NCI-H1417 (cell line): Measurements from ENCODE around the gene DVL1.
A peak's percentile ranks its signal among the peaks of the same experiment; 100 is the strongest.

ENCODE experiments used
- DNase-seq, 3 experiments: peaks; one replicate each; lab custom pipeline; 2025; lab: John Stamatoyannopoulos, UW

Gene DVL1

DNA sequence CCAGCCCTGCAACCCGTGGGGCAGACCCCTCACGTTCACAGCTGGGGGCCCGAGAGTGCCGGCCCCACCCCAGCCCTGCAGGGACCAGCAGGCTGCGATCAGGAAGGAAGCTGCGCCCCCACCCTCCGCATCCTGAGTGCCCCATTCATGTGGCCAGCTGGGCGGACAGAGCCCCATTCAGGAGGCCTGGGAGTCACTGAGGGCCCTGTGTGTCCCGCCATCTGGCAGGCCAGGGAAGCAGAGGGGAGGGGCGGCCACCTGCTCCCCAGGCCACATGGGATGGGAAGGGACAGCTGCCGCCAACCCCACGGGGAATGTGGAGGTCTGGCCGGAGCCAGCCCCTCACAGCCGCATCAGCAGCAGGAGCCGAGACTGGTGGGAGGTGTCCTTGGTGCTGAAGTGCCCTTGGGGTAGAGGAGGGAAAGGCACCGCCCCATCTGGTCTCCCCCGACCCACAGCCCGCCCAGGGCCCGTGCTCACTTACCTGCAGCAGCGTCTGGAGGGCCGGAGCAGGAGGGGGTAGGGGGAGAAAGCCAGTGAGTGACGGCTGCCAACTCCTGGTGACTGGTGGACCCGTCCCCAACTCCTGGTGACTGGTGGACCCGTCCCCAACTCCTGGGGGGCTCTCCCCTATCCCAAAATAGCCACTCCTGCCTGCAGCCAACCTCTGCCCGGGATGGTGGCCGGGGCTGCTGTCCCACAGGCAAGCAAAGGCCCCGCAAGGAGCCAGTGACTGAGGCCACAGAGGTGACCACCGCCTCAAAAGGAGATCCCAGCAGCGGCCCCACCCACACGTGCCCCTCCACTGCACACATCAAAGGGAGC is 50.1 kb downstream of the DVL1 start:
- peak in 2 of 3 experiments; percentile 40 to 51 for DNase-seq

DNA sequence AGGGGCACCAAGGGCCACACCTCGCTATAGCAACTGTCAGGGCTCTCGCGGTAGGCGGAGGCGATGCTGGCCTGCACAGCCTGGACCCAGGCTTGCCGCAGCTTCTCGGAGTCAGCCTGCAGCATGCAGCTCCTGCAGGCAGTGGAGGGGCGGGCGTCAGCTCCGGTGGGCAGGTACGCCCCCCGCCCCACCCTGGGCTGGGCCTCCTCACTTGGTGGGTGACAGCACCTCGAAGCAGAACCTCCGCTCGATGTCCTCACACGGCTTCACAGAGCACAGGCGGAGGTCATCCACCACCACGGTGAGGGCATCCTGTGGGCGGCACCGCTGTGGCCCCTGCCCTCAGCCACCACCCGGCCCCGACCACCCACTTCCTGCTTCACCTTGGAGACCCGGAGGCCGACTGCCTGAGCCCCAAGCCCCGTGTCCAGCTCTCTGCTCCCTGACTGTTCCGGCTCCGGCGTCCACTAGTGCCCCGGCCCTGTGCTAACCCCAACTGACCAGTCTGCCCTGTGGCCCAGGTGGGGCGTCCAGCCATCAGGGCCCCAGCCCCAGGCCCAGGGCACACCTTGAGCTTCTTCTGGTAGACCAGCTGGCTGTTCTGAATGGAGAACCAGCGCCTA is 51.3 kb downstream of the DVL1 start:
- no peak for DNase-seq

DNA sequence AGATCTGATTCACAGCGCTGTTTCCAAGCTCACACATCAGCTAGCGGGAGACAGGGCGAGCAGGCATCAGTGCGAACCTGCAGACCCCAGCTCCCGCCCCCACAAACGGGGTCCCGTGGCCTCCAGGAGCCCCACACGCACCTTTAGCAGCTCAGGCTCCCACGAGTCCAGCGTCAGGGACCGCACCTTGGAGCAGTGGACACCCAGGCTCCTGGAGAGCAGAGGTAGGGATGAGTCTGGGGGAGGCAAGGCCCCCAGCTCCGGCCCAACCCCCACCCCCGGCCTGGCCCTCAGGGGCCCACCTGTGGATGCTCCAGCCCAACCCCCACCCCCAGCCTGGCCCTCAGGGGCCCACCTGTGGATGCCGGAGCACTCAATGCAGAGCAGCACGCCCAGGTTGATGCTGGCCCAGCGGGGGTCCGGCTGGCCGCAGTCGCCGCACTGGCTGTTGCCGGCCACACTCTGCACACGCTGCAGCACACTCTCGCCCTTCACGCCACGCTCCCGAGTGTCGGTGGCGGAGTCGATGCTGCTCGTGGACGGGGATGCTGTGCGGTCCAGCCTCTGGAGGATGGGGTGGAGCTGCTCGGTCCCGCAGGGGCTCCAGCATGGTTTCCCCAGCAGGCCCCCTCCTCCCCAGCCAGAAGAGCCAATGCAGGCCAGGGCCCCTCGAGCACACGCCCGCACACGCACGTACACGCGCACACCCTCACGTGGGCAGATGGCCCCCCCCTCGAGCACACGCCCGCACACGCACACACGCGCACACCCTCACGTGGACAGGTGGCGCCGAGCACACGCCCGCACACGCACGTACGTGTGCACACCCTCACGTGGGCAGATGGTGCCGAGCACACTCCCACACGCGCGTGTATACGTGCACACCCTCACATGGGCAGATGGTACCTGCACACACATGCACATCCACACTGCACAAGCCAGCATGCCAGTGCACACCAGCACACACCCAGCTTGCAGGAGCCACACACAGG is 52.9 kb downstream of the DVL1 start:
- DNase-seq, result no peak

DNA sequence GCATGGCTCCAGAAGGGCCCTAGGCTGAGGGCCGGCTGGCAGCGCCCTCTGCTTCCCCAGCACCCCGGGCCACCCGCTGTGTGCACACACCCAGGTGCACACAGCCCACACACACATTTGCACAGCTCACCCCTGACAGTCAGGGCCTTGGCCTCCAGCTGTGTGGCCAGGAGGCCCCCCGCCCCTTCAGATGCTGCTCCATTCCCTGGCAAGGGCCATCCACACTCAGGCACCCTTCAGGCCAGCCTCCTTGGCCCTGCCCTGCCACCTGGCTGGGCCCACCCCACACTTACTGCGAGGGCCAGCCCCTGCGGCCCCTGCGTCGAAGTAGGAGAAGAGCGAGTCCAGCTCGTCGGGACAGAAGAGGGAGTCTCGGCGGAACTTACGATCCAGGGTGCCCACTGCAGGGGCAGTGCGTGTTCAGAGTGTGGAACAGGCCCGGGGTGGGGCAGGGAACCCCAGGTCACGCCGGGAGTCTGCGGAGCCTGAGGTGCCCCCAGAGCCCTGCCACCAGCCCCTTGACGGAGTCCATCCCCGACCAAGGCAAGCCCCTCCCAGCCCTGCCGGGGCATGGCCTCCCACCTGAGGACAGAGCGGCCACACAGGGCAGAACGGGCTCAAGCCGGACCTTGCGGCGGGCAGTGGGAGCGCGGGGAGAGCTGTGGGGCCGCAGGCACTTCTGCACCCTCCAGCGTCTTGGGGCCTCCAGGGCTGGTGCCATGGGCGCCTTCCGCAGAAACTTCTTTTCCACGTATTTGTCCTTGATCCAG is 53.9 kb downstream of the DVL1 start:
- no peak for DNase-seq

DNA sequence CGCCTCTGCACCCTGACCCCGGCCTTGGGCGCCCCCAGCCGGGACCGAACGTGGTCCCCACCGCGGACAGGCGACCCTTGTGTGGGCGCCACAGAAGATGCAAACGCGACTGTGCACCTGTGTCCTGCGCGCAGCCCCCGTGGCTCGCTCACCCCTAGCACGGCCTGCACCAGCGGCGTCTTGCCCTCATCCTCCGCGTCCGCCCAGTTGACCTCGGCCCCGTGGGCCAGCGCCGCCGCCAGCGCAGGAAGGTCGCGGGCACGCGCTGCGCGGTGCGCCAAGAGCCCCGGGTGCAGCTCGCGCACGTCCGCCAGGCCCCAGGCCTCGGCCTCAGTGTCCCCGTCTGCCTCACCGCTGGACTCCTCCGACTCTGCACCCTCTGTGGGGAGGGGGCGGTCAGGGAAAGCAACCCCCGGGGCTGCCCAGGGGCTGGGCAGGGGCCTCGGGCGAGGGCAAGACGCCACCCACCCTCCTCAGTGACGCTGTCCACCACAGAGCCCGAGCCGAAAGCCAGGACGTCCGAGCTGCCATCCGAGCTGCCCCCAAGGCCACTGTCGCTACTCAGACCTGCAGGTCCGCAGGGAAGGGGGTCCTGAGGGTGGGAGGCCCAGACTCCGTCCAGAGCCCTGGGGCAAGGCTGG is 54.8 kb downstream of the DVL1 start:
- no peak for DNase-seq

DNA sequence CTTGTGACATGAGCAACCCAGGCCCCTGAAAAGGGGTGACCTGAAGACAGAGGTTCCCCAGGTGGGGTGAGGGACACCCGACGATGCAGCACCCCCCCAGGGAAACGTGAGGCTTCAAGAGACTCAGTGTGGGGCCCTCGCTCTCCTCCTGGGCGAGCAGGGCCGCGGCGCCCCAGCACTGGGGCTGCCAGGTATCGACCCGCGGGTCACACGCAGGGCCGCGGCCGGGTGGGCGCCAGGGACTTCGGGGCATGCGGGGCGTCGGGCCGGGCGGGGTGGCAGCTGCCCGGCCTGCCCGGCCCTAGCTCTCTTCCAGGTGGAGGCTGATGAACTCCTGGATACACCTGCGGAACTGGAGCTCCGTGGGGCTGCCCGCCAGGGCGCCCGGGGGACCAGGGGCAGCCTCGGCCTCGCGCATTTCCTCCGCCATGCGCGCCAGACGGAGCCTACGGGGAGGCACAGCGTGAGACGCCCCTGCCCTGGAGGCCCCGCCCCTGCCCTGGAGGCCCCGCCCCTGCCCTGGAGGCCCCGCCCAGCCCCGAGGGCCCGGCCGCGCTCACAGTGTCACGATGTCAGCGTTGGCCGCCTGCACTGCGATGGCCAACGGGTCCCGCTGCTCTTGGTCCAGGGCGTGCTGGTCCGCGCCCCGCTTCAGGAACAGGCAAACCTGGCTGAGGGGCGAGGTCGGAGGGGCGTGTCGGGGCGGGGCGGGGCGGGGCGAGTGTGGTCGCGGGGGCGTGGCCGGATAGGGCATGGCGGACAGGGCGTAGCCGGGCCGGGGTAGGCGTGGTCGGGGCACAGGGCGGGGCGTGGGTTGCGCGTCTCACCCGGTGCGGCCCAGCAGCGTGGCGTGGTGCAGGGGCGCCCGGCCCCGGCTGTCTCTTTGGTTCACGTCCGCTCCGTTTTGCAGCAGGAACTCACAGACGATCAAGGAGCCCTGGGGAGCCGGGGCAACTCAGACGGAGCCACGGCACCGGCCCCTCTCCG is 55.7 kb downstream of the DVL1 start:
- no peak for DNase-seq

DNA sequence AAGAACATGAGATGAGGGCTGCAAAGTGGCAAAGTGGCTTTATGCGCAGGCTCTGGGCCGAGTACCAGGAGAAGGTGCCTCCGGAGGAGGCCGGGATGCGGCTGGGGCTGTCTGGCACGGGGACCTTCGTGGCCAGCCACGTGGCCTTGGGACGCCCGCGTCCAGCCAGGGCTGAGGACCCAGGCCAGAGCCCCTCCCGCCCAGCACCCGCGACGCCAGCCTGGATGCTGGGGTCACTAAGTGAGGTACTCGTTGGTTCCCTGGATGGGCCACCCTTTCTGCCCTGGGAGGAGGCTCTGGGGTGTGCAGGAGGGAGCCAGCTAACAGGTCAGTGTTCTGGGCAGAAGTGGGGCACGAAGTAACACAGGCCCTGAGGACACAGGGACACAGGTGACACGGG is 56.4 kb downstream of the DVL1 start:
- DNase-seq, result no peak

DNA sequence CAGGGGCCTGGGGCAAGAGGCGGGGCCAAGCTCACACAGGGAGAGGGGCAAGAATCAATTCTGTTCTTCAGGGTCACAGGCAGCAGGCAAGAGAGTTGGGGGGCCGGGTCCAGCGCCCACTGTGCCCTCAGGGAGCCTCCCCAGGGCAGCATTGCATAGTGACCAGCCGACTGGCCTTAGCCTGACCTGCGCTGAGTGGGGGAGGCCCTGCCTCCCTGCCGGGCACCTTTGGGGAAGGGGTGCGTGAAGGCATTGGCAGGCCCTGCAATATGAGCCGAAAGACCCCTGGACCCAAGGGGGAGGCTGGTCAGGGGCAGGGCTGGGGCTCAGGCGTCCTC is 56.8 kb downstream of the DVL1 start:
- no peak for DNase-seq

DNA sequence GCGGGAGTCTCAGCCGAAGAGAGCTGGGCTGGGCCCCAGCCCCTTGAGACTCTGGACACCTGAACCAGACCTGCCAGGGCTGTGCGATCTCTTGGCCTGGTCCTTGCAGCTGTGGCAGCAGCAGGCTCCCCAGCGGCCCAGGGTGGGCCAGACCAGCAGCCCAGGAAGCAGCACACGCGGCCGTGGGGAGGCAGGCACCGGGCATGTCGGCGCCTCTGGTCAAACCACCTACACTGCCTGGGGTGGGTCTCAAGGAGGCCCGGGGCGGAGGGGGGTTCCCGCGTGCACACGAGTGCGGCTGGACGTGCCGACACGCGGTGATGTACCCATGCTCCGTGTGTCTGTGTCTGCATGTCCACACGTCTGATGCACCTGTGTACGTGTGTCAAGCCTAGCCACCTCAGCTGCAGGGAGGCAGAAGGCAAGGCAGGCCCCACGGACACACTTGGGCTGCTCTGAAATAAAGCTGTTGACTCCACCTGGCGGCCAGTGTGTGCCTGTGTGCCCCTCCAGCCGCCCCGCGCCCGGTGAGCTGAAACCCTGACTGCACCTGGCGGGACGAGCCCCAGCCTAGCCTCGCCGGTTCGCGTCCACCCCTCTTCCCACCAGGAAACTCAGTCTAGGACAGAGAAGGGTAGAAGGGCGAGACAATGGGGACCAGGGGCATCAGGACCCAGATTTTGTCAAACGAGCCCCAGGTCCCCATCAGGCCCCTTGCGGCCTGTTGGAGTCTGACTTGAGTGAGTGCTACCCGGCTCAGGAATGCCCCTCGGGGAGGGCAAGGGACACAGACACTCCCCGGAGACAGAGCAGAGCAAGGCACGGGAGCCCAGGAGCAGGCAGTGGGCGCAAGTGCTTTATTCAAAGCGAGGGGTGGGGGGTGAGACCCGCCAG is 57.4 kb downstream of the DVL1 start:
- peak; percentile 71 to 86 (median 83) for DNase-seq

DNA sequence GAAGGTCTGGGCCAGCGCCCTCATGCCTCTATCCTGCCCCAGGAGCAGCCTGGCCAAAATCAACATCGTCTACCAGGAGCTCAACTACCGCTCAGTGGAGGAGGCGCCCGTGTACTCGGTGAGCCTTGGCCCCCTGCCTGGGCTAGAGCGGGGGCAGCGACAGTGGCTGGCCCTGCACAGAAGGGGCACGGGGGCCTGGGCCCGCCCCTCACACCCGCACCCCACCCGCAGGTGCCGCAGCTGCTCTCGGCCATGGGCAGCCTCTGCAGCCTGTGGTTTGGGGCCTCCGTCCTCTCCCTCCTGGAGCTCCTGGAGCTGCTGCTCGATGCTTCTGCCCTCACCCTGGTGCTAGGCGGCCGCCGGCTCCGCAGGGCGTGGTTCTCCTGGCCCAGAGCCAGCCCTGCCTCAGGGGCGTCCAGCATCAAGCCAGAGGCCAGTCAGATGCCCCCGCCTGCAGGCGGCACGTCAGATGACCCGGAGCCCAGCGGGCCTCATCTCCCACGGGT is 58.1 kb downstream of the DVL1 start:
- peak; percentile 43 to 76 (median 61) for DNase-seq

DNA sequence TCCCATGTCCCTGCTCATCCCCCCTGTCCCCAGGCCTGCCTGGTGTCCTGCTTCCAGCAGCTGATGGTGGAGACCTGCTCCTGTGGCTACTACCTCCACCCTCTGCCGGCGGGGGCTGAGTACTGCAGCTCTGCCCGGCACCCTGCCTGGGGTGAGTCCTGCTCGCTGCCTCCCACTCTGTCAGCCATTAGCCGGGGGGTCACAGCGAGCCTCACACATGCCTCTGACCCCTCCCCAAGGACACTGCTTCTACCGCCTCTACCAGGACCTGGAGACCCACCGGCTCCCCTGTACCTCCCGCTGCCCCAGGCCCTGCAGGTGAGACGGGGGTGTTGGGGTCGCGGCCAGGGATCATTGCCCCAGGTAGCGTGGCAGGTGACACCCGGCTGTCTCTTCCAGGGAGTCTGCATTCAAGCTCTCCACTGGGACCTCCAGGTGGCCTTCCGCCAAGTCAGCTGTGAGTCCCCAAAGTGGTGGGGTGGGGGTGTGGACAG is 58.9 kb downstream of the DVL1 start:
- DNase-seq, result peak; percentile 20 to 36 (median 24)

DNA sequence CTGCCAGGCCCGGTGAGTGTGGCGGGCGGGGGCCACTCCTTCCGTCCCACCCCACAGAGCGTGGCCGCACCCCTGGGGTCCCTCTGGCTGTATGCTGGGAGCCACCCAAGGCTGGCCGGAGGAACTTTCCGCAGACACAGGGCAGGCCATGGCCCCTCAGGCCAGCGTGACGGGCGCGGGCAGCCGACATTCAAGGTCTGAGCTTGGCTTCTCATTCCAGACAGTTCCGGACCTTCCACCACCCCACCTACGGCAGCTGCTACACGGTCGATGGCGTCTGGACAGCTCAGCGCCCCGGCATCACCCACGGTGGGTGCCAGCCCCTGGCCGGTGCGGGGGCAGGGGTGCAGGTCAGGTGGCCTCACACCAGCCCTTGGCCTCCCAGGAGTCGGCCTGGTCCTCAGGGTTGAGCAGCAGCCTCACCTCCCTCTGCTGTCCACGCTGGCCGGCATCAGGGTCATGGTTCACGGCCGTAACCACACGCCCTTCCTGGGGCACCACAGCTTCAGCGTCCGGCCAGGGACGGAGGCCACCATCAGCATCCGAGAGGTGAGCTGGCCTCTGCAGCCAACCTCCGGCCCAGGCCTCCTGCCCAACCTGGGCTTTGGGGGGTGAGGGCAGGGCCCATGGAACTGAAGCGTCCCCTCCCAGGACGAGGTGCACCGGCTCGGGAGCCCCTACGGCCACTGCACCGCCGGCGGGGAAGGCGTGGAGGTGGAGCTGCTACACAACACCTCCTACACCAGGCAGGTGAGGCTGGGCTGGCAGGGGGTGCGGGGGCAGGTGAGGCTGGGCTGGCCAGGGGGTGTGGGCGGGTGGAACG is 61.7 kb downstream of the DVL1 start:
- peak in 2 of 3 experiments; percentile 6 to 39 for DNase-seq

DNA sequence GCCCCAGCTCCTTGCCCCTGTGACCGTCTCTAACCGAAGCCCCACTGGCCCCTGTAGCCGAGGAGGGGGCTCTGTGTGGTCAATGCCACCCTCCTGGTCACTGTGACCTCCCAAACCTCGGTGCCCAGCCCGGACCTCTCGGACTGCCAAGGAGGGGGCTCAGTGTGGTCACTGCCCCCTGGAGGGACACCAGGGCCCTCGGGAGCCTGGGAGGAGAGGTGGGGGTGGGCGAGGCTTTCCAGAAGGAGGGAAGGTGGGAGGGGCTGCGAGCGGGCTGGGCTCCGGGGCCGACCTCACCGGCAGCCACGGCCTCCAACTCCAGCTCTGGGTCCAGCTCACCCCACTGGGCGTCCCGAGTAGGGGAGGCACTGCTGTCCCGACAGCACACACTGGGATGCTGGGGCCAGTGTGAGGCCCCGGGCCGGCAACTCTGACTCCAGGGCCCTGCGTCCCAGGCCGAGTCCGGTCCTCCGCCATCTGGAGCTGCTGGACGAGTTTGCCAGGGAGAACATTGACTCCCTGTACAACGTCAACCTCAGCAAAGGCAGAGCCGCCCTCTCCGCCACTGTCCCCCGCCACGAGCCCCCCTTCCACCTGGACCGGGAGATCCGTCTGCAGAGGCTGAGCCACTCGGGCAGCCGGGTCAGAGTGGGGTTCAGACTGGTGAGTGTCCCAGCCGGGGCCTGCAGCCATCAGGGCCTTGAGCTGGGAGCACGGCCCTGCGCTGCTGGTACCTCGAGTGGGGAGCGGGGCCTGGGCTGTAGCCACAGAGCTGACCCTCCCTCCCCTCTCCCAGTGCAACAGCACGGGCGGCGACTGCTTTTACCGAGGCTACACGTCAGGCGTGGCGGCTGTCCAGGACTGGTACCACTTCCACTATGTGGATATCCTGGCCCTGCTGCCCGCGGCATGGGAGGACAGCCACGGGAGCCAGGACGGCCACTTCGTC is 62.6 kb downstream of the DVL1 start:
- DNase-seq, result no peak

DNA sequence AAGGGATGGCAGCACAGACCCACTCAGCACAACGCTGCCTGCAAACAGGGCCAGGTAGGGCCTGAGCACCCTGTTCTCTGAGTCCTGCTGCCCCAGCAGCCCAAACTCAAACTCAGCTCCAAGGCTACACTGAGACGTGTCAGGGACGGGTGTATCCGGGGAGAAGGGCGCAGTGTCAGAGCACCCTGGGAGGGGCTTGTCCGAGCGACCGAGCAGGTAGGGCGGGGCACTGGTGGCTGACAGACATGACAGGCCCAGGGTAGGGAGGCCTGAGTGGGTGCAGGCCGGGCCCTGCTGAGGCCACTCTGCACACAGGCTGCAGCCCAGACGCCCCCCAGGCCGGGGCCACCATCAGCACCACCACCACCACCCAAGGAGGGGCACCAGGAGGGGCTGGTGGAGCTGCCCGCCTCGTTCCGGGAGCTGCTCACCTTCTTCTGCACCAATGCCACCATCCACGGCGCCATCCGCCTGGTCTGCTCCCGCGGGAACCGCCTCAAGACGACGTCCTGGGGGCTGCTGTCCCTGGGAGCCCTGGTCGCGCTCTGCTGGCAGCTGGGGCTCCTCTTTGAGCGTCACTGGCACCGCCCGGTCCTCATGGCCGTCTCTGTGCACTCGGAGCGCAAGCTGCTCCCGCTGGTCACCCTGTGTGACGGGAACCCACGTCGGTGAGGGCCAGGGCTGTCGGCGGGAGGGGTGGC is 63.5 kb downstream of the DVL1 start:
- DNase-seq, result peak in 2 of 3 experiments; percentile 29
